ENCODE results near the gene TRAF5.
"Not testable (repeated sequence)": the region's sequence is repeated elsewhere in the genome, so short reads cannot be mapped to it uniquely, and the experiment has no call there.

Gene TRAF5

DNA sequence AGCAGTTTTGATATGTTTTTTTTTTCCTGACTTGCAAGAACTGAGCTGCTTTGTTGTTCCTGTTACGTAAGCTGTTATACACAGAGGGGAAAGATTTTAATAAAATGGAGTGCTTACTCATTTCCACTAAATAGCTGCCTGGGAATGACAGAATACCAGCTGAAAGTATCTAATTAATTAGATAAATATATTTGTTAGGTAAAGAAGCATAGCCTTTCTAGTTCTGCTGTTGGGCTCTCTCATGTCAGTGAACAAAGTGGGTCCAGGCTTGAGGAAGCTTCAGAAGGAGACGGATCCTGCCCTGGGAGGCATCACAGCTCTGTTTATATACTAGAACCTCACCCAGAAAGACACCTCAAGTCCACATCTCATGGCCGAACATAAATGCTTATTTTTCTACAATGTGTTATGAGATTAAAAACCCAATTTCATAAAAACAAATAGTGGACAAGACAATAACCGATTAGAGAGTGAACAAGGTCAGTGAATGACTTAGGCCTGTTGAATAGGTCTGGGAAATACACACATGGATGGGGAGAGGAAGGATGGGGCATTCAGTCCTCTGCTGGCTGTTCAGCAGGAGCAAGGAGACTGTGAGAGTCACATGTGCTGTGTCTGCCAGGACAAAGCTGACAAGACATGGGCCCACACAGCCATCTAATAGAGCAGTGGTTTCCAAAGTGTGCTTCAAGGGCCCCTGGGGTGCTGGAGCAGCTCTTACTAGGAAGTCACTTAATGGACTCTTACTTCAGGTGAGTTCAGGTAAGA, 20.6 kb downstream of the TRAF5 start:
- no peak for DNase-seq

GRCh38 chr1:211348547-211348946, 21.9 kb downstream of the TRAF5 start:
- no peak for DNase-seq

GRCh38 chr1:211349741-211350140, 23.1 kb downstream of the TRAF5 start:
- DNase-seq: no peak

DNA sequence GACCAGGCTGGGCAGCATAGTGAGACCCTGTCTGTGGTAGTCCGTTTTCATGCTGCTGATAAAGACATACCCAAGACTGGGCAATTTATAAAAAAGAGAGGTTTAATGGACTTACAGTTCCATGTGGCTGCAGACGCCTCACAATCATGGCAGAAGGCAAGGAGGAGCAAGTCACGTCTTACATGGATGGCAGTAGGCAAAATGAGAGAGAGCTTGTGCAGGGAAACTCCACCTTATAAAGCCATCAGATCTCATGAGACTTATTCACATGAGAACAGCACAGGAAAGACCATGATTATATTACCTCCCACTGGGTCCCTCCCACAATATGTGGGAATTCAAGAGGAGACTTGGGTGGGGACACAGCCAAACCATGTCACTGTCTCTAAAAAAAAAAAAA, 25.4 kb downstream of the TRAF5 start:
- DNase-seq: not testable (repeated sequence)

- DNase-seq: no peak
Observed at GRCh38 chr1:211352465-211352864, 25.8 kb downstream of the TRAF5 start.

DNA sequence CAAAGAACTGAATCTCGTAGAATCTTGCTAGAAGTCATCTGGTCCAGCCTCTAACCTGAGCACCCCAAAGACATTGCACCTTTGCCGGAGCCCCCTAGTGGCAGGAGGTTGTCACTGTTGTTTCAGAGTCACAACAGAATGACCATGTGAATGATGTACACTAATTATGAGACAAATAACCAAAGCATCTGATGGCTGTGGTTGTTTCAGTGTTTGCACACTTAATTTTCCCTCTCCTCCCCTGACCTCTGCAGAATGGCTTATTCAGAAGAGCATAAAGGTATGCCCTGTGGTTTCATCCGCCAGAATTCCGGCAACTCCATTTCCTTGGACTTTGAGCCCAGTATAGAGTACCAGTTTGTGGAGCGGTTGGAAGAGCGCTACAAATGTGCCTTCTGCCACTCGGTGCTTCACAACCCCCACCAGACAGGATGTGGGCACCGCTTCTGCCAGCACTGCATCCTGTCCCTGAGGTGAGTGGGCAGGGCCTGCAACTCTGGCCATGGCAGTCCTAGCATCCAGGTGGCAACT, 26.4 kb downstream of the TRAF5 start:
- DNase-seq: no peak

GRCh38 chr1:211353562-211354212, 27.1 kb downstream of the TRAF5 start:
- no peak for DNase-seq

GRCh38 chr1:211355873-211356272, 29.2 kb downstream of the TRAF5 start:
- DNase-seq: no peak

DNA sequence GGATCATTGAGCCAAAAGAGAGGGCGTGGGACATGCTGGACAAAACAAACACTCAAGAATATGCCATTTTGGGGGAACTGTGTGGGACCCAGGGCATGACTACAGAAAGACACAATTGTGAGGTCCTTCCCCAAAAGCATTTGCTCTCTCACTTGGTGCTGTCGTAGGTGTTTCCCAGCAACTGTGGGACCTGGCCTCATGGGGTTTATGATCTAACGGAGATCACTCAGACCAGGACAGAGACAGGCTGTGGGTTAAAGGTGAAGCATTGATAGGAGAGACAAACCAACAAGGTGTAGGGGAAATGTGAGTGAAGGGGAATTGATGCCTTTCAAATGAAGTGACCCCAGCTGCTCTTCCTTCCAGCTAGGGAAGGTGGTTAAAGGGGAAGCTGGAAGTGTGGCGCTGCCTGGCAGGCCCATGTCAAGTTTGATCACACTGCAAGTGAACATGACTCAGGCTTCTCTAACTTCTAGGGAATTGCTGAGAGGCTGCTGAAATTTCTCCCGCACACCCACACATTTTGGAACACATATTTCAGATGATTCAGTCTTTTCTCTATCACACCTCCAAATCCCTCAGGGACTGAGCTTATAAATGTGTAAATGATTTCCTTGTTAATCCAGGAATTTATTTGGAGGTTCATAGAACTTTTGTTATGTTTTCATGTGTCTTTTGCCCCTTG, 30.2 kb downstream of the TRAF5 start:
- DNase-seq: no peak

DNA sequence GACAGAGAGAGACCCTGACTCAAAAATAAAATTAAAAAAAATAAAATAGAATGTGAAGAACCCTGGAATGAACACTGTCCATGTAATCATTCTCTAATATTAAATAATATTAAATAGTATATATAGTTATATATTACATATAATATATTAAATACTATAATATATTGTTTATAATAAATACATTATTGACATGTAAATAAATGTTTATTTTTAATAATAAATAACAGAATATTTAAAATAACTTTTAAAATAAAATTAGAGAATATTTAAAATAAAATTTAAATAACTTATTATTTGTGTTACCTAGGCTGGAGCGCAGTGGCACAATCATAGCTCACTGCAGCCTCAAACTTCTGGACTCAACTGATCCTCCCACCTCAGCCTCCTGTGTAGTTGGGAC, 32.1 kb downstream of the TRAF5 start:
- DNase-seq: no peak

GRCh38 chr1:211359876-211360275, 33.2 kb downstream of the TRAF5 start:
- no peak for DNase-seq

- no peak for DNase-seq
Observed at GRCh38 chr1:211361202-211361601, 34.6 kb downstream of the TRAF5 start.

DNA sequence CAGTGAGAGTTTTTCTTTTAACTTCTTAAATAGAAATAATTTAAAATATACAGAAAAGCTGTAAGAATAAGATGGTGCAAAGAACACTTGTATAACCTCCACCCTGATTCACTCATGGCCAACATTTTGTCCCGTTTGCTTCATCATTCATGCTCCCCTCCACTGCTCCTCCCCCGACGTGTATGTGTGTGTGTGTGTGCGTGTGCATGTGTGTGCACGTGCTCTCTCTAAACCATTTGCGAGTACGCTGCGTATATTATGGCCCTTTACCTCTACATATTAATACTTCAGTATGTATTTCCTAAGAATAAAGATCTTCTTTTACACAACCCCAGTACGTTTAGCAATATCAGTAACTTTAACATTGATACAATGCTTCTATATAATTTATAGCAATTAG, 43.0 kb downstream of the TRAF5 start:
- no peak for DNase-seq

DNA sequence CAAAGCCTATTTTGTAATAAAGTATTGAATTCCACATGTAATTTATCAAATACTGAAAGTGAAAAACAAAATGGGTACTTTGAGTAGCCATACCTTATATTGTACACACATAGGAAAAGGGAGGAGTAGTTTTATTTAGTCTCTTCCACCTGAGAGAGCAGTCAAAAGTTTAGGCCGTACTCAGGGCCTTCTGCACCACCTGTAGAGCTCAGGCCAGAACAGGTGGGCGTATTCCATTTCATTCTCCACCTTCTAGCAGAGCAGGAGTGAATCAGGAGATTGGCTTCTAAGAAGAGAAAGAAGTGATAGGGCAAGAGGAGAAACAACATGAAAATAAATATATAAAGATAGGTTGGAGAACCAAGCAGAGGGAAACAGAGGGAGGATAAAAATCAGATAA, 44.0 kb downstream of the TRAF5 start:
- no peak for DNase-seq

- DNase-seq: no peak
Observed at GRCh38 chr1:211371406-211372105, 44.9 kb downstream of the TRAF5 start.

- no peak for DNase-seq
Observed at GRCh38 chr1:211372463-211372862, 45.8 kb downstream of the TRAF5 start.

GRCh38 chr1:211375146-211375818, 48.6 kb downstream of the TRAF5 start:
- DNase-seq: no peak

GRCh38 chr1:211375949-211376348, 49.3 kb downstream of the TRAF5 start:
- no peak for DNase-seq

- no peak for DNase-seq
Observed at GRCh38 chr1:211376807-211377470, 50.3 kb downstream of the TRAF5 start.

DNA sequence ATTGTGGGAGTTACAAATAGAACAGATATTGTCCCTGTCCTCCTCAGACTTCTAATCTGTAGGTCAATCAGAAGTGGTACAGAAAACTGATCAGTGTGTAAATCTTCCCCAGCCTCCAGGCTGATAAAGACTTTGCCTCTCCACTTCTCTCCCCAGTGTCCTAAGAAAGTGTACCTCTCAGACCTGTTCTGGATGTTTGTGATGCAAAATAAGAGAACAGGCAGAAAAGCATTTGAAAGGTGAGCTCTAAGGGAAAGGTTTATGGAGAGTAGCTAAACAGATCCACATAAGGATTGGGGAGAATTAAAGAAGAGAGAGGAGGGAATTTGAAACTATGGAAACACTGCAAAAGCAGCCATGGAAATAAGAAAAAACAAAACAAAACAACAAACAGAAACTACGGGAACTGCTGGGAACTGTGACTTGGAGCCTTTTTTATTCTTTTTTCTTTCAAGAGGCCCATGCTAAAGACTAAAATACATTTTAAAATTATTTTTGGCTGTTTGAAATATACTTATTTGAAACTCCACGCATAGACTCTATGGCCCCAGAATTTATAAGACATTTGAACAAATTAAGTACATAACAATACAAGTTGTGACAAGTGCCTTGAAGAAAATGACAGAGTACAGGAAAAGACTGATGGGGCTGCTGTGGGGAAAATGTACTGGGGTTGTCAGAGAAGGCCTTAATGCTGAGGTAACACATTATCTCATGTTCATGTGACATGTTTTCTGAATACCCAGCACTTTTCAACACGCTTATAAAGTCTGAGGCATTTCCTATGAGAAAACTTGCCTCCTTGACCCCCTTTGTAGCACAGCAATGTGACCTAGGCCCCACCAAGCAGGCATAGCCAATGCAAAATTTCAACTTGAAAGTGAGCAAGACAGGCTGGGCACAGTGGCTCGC, 51.2 kb downstream of the TRAF5 start:
- DNase-seq: no peak

DNA sequence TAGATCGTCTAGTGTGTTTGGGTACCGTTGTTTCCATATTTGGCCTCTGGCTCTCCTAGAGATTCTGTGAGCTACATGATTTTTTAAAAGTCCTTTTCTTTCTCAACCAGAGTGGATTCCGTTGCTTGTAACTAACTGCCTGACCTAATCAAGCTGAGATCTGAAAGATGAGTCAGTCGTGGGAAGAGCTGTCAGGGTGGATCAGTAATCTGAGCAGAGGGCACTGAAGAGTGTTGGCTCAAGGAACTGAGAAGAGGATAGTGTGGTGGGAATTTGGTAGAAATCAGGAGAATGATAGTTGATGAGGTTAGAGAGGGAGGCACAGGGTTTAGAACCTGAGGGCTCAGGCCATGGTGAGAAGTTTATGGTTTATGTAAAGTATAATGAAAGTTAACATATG, 52.2 kb downstream of the TRAF5 start:
- DNase-seq: no peak
